NCI-H1436 (cell line): ENCODE data around the gene HNMT.
"Not testable (repeated sequence)": the region's sequence is repeated elsewhere in the genome, so short reads cannot be mapped to it uniquely, and the experiment has no call there.

Source experiments
- DNase-seq: peaks from one replicate; lab custom pipeline; 2025; lab: John Stamatoyannopoulos, UW

Gene HNMT

DNA sequence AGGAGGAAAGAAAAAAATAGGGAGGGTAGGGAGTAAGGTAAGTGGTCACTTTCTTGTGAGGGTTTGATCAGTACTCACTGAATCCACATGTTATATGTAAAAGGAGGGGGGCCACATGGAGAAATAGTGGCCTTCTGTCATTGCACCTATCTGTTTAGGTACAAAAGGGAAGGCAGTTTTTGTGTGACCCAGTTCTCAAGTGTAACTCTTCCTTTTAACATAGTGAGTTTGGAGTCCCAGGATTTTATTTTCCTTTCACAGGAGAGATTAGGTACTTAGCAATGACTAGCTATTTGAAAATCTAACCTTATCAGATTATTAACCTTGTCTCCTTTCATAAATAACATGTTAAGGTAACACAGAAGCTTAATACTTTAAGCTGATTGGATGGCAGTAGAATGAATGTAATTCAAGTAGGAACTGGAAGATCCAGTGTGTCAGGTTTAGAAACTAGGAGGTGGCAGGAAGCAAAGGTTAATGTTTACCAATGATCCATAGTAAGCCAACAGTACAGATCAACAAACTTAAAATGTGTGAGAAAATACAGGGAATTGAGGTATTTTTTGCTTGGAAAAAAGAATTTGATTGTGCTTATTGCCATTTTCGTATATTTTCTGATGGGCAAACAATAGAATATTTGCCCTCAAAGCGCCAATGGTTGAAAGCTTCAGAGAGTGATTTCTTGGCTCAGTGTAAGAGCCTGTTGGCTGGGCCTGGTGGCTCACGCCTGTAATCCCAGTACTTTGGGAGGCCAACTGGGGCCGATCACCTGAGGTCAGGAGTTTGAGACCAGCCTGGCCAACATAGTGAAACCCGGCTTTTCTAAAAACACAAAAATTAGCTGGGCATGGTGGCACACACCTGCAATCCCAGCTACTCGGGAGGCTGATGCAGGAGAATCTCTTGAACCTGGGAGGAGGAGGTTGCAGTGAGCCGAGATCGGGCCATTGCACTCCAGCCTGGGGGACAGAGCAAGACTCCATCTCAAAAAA is 11.3 kb downstream of the HNMT start:
- DNase-seq, result no peak

- no peak for DNase-seq
Observed at GRCh38 chr2:137976274-137976673, 12.0 kb downstream of the HNMT start.

GRCh38 chr2:137977790-137978189 is 13.5 kb downstream of the HNMT start:
- DNase-seq, result no peak

- DNase-seq, result no peak
Observed at GRCh38 chr2:137980459-137980858, 16.2 kb downstream of the HNMT start.

- DNase-seq, result no peak
Observed at GRCh38 chr2:137981112-137981656, 16.9 kb downstream of the HNMT start.

GRCh38 chr2:137983581-137983980 is 19.3 kb downstream of the HNMT start:
- DNase-seq, result no peak

DNA sequence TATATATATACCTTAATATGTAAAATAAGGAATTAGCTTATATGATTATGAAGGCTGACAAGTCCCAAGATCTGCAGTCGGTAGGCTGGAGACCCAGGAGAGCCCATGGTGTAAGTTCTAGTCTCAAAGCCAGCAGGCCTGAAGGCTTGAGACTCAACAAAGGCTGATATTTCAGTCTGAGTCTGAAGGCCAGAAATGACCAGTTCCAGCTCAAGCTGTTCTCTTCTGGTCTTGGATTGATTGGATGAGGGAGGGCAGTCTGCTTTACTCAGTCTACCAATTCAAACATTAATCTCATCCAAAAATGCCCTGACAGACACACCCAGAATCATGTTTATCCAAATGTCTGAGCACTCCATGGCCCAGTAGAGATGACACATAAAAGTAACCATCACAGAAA is 22.0 kb downstream of the HNMT start:
- DNase-seq, result no peak

DNA sequence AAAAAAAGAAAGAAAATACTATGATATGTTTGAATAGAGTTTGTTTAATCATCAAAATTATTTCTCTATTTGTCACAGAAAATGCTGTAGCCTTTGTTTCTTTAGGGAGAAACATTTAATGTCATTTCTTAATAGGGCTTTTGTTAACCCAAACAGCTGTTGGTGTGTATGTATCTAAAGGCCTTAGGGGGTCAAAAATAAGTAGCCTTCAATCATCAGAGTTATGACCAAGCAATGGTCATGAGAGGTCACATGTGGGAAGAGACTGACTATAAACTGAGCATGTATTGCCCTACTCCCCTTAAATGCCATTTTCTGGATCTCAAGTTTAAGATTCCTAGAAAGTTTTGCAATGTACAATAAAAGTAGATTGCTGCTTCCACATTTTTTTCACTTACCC is 22.7 kb downstream of the HNMT start:
- no peak for DNase-seq

DNA sequence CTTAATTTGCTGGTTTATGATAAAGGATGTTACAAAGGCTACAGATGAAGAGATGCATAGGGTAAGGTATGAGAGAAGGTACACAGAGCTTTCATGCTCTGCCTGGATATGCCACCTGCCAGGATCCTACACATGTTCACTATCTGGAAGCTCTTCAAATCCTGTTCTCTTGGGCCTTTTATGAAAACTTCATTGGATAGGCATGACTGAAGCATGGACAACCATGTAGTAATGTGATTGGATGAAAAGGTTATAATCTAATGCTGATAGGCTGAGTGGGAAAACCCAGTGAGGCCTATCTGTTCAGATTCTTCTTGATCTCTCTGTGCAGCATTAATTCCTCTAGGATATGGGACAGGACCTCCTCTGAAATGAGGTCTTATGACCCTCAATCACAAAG is 26.8 kb downstream of the HNMT start:
- no peak for DNase-seq

- no peak for DNase-seq
Observed at GRCh38 chr2:137992039-137992646, 27.9 kb downstream of the HNMT start.

DNA sequence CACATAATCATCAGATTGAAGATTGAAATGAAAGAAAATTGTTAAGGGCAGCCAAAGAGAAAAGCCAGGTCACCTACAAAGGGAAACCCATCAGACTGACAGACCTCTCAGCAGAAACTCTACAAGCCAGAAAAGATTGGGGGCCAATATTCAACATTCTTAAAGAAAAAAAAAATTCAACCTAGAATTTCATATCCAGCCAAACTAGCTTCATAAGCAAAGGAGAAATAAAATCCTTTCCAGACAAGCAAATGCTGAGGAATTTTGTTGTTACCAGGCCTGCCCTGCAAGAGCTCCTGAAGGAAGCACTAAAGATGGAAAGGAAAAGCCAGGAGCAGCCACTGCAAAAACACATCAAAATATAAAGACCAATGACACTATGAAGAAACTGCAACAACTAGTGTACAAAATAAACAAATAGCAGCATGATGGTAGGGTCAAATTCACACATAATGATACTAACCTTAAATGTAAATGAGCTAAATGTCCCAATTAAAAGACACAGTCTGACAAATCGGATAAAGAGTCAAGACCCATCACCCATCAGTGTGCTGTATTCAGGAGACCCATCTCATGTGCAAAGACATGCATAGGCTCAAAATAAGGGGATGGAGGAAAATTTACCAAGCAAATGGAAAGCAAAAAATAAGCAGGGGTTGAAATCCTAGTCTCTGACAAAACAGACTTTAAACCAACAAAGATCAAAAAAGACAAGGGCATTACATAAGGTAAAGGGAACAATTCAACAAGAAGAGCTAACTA is 29.6 kb downstream of the HNMT start:
- not testable (repeated sequence) for DNase-seq

GRCh38 chr2:137995368-137995767 is 31.1 kb downstream of the HNMT start:
- DNase-seq, result not testable (repeated sequence)

GRCh38 chr2:137996158-137996557 is 31.9 kb downstream of the HNMT start:
- DNase-seq, result not testable (repeated sequence)

- DNase-seq, result no peak
Observed at GRCh38 chr2:137997733-137998132, 33.5 kb downstream of the HNMT start.

GRCh38 chr2:137998503-137998902 is 34.2 kb downstream of the HNMT start:
- no peak for DNase-seq

GRCh38 chr2:137999273-137999672 is 35.0 kb downstream of the HNMT start:
- DNase-seq, result no peak

GRCh38 chr2:138000009-138000408 is 35.7 kb downstream of the HNMT start:
- no peak for DNase-seq

DNA sequence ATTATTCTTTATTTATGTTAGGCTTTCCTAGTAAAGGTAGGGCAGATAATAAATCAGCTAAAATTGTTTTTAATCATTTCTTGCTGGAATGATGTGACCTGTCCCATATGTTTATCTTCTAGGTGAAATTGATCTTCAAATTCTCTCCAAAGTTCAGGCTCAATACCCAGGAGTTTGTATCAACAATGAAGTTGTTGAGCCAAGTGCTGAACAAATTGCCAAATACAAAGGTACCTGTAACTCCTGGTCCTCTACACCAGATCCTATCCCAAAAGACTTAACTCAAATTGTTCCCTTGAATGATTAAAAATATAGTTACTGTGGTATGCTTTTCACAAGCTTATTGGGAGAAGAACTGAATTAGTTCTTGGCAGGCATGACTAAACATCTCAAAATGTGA is 36.5 kb downstream of the HNMT start:
- DNase-seq, result no peak

DNA sequence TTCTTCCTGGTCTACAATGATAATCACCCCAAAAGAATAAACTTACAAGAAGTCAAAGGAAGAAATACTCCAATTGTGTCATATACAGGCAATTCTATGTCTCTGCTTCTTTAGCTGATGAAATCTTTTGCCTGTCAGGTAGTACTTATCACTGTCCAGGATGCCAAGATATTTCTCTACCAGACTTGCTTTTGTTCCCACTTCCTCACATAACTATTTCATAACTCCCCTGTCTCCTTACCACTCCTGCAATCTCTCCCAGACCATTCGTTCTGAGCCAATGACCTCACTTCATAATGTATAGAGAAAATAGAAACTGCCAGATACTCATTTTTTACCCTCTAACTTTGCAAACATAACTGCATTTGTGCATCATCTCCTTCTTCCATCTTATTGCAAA is 39.1 kb downstream of the HNMT start:
- DNase-seq, result no peak

DNA sequence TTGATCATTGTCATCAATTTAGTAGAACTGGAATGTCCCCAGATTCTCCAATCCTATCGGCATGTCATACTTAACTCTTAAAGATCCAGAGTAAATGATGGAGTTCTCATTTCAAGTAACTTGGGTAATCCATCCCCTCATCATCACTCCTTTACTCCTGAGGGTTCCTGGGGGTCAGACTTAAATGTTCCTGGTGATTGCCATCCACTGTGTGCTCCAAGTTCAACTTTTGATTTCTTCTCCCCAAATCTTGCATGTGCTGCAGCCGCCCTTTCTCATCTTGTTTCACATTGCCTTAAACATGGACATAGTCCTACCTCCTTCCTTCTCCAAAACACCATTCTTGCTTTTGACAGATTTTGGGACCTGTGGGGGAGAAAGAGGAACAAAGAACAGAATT is 43.2 kb downstream of the HNMT start:
- DNase-seq, result no peak

DNA sequence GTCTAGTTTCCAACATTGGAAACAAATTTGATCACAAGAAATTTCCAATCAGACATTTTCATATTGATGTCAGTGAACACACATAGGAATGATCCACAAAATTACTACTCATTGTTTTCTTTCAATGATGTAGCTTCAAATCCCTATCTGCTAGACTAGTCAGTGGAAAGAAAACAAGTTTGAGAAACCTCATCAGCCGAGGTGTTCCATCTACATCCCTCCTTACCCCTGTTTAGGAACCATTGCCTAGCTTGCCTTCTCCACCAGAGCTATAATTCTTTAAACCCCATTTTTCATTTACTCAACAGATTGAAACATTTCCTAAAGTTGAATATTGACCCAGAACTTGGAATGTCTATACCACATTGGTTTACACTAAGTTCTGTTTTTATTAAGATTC is 45.3 kb downstream of the HNMT start:
- no peak for DNase-seq

- DNase-seq, result peak; percentile 38
Observed at GRCh38 chr2:138010890-138011289, 46.6 kb downstream of the HNMT start.
